Medulla oblongata (tissue), 1 donor: ENCODE data around the gene OCA2.
"Not testable (repeated sequence)": the region's sequence is repeated elsewhere in the genome, so short reads cannot be mapped to it uniquely, and the experiment has no call there.

Source experiments
- DNase-seq: peaks from one replicate; pipeline ENCODE4 v3.0.0-alpha.2; 2015; ENCODE audit errors: extremely low spot score

Gene OCA2

GRCh38 chr15:27730868-27731267, 368.2 kb downstream of the OCA2 start:
- no peak for DNase-seq

- no peak for DNase-seq
Measured at GRCh38 chr15:27725731-27726130, 373.4 kb downstream of the OCA2 start.

GRCh38 chr15:27723821-27724220, 375.3 kb downstream of the OCA2 start:
- DNase-seq = no peak

- DNase-seq = no peak
Measured at GRCh38 chr15:27722102-27722501, 377.0 kb downstream of the OCA2 start.

GRCh38 chr15:27714675-27715074, 384.4 kb downstream of the OCA2 start:
- no peak for DNase-seq

GRCh38 chr15:27713850-27714249, 385.3 kb downstream of the OCA2 start:
- not testable (repeated sequence) for DNase-seq

GRCh38 chr15:27707257-27707656, 391.9 kb downstream of the OCA2 start:
- DNase-seq = no peak

- DNase-seq = no peak
Measured at GRCh38 chr15:27706300-27706699, 392.8 kb downstream of the OCA2 start.

GRCh38 chr15:27705056-27705455, 394.1 kb downstream of the OCA2 start:
- no peak for DNase-seq
